Erythroblast (primary cell): ENCODE data around the gene BATF3.

Experiments
- GATA1 ChIP-seq: IDR thresholded peaks from 2 replicates; pipeline ENCODE4 v1.6.1; 2011; ENCODE audit warnings: low read depth, mild to moderate bottlenecking, control low read depth, low read length, moderate library complexity
- POLR2A ChIP-seq: IDR thresholded peaks from 2 replicates; pipeline ENCODE4 v1.6.1; 2011; ENCODE audit warnings: mild to moderate bottlenecking, low read length

GRCh38 chr1:212688341-212689047, 11.1 kb downstream of the BATF3 start:
- no peak for TF ChIP-seq POLR2A
- no peak for TF ChIP-seq GATA1
